Adrenal gland (tissue), 12 donors: Measurements from ENCODE around the gene SCYGR4. TPM values are rescaled to one million over a fixed set of nuclear protein-coding genes. Genes with fewer than 3 reads are reported as not detected.

Experiments used
- DNase-seq, 7 donors: peaks; one replicate each; pipeline ENCODE4 v3.0.0-alpha.2; 2019 to 2020
- H3K27ac ChIP-seq, 5 donors: fragments of 200-600 bp; sonication (generic) in 4 of 5; 1 replicate in 3 of 5; 2 replicates in 2 of 5; pipeline versions ENCODE4 v1.5.1 to v1.8.0; 2016 to 2020; ENCODE audit warnings: mild to moderate bottlenecking in 1 of 5
- H3K27me3 ChIP-seq: fragments of 200-600 bp; 2 replicates; pipeline ENCODE4 v1.8.0; 2021
- H3K36me3 ChIP-seq, 2 donors: fragments of 200-600 bp; replicated peaks in 1 of 2; 1 replicate in 1 of 2; 2 replicates in 1 of 2; pipeline versions ENCODE4 v1.5.1 to v1.8.0; 2018 to 2022
- H3K4me1 ChIP-seq, 2 donors: fragments of 200-600 bp; replicated peaks in 1 of 2; 1 replicate in 1 of 2; 2 replicates in 1 of 2; pipeline versions ENCODE4 v1.5.1 to v1.8.0; 2018 to 2021
- H3K4me3 ChIP-seq, 4 donors: fragments of 200-600 bp; sonication (generic) in 3 of 4; one replicate each; pipeline ENCODE4 v1.5.1; 2016 to 2018
- H3K9me3 ChIP-seq, 3 donors: fragments of 200-600 bp; sonication (generic) in 1 of 3; replicated peaks in 1 of 3; 1 replicate in 2 of 3; 2 replicates in 1 of 3; pipeline versions ENCODE4 v1.5.1 to v1.8.0; 2016 to 2021
- POLR2A ChIP-seq, 2 donors: fragments of 450-650 bp; IDR thresholded peaks; one replicate each; pipeline ENCODE4 v1.6.1; 2017; ENCODE audit warnings: antibody characterized with exemption in 2 of 2, mild to moderate bottlenecking in 2 of 2, moderate library complexity in 1 of 2
- WGBS, 4 donors: extraction: QIAGEN DNeasy Blood & Tissue Kit in 2 of 4; methylation state at CpG; one replicate each; pipeline versions ENCODE4 v1.1.5 to v1.1.7; 2013 to 2017; 5-methylcytosine and 5-hydroxymethylcytosine counted together
- intact Hi-C, 2 donors: fragments of 100-400 bp; cut with DNase I; formaldehyde crosslinking; loops; one replicate each; pipeline versions ENCODE4 v1.14.1 to v1.15.0; 2022 to 2023
- polyA plus RNA-seq, 3 donors: library from polyadenylated mRNA; stranded (reverse); fragments of 200-250 nt in 2 of 3; fragments of 350-450 nt in 1 of 3; fragmentation: Illumina TruSeq in 1 of 3; extraction: RNeasy Lipid Tissue Mini Kit (QIAGEN cat#74804) in 1 of 3; gene quantifications; one replicate each; pipeline ENCODE4 v1.2.3, GENCODE V29; 2013 to 2014
- total RNA-seq, 9 donors: library from RNA; depleted of rRNA in 4 of 9; stranded (reverse); fragments of >200 nt in 4 of 9; fragments of 120-200 nt in 1 of 9; fragmentation: NEBNext Ultra II Directional in 1 of 9; extraction: Animal tissue kit (Norgen Biotek cat#: 25700) in 1 of 9; gene quantifications; one replicate each; pipeline versions ENCODE4 v1.1.0 to v1.2.4, GENCODE V29; 2013 to 2023
- TF ChIP-seq, protein P1 (sequence below), 6 experiments: fragments of 450-650 bp in 4 of 6; fragments of 200-600 bp in 2 of 6; sonication (generic) in 1 of 6; IDR thresholded peaks; 1 replicate in 5 of 6; 2 replicates in 1 of 6; pipeline versions ENCODE4 v1.5.1 to v1.8.0; 2016 to 2021; ENCODE audit warnings: antibody characterized with exemption in 6 of 6, mild to moderate bottlenecking in 2 of 6, moderate library complexity in 1 of 6
- donor health status: healthy with polysubstance abuse.
- donor health status: Bipolar disorder and iron deficiency.
- donor health status: DM: yes; HTN: yes; CAD: no.
- donor health status: DM: no; HTN: no; CAD: no.
- donor health status: DM: no; HTN: no; CAD: no.
- donor health status: DM: yes; HTN: yes; CAD: no.

The SCYGR4 gene
- total and polyA plus RNA-seq, 12 donors: not detected

DNA sequence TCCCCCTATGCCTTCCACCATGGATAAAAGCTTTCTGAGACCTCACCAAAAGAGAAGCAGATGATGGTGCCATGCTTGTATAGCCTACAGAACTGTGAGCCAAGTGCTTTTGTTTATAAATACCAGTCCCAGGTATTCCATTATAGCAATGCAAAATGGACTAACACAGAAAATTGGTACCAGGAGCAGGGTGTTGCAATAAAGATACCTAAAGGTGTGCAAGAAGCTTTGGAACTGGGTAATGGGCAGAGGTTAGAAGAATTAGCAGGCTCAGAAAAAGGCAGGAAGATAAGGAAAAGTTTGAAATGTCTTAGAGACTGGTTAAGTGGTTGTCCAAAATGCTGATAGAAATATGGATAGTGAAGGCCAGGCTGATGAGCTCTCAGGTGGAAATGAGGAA lies 34.9 kb upstream of the SCYGR4 start:
- no peaks in the 10 kb centered on the region for H3K9me3 ChIP-seq
- intact Hi-C loops: no loop called here
- H3K27me3 ChIP-seq: no peaks in the 10 kb centered on the region
- H3K4me3 ChIP-seq: no peak overlapping the region
- no peak overlapping the region for H3K27ac ChIP-seq
- H3K4me1 ChIP-seq: no peaks in the 10 kb centered on the region
- no peak for DNase-seq
- TF ChIP-seq POLR2A (IDR thresholded peaks at IDR 0.05): no peak
- TF ChIP-seq, protein P1, sequence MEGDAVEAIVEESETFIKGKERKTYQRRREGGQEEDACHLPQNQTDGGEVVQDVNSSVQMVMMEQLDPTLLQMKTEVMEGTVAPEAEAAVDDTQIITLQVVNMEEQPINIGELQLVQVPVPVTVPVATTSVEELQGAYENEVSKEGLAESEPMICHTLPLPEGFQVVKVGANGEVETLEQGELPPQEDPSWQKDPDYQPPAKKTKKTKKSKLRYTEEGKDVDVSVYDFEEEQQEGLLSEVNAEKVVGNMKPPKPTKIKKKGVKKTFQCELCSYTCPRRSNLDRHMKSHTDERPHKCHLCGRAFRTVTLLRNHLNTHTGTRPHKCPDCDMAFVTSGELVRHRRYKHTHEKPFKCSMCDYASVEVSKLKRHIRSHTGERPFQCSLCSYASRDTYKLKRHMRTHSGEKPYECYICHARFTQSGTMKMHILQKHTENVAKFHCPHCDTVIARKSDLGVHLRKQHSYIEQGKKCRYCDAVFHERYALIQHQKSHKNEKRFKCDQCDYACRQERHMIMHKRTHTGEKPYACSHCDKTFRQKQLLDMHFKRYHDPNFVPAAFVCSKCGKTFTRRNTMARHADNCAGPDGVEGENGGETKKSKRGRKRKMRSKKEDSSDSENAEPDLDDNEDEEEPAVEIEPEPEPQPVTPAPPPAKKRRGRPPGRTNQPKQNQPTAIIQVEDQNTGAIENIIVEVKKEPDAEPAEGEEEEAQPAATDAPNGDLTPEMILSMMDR (IDR thresholded peaks at IDR 0.05): no peak
- H3K36me3 ChIP-seq: no peaks in the 10 kb centered on the region

DNA sequence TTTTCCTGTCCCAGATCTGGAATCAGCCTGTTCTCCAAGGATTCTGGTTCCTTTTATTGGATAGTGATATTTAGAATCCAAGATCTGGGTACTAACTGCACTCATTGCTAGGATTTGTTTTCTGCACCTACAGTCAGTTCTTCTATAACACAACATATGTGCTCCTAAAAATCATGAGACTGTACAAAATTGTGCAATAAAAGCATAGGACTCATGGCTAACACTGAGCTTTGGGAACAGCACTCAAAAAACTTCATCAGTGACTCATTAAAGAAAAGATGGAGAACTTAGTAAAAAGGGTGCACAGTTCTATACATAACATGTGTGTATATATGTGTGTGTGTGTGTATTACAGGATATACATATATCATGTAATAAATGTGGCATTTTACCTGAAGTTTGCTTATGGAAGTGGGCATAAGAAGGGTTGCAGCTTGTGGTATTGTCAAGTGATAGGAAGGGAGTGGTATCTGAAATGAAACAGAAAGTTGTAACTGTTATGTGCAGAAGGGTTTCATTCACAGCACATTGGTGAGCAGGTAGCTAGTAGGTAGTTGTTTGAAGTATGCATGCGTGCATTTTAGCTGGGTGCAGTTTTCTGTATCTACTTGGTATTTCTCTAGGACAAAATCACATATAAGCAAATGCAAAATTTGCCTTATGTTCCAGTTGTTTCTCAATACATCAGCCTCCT lies 24.5 kb upstream of the SCYGR4 start:
- Histone ChIP-seq H3K4me1 (no peaks in the 10 kb centered on the region), H3K27ac (no peak overlapping the region), H3K9me3 (no peaks in the 10 kb centered on the region), H3K27me3 (peaks cover 10% of the 10 kb centered on the region), H3K36me3 (no peaks in the 10 kb centered on the region), H3K4me3 (no peak overlapping the region)
- no peak for DNase-seq
- intact Hi-C loops: no loop called here
- 63 to 90% (median 85%) methylated on average over 1 of the region's 1 CpG for WGBS, 4 donors
- TF ChIP-seq, protein P1 (IDR thresholded peaks at IDR 0.05): no peak
- TF ChIP-seq POLR2A (IDR thresholded peaks at IDR 0.05): no peak

DNA sequence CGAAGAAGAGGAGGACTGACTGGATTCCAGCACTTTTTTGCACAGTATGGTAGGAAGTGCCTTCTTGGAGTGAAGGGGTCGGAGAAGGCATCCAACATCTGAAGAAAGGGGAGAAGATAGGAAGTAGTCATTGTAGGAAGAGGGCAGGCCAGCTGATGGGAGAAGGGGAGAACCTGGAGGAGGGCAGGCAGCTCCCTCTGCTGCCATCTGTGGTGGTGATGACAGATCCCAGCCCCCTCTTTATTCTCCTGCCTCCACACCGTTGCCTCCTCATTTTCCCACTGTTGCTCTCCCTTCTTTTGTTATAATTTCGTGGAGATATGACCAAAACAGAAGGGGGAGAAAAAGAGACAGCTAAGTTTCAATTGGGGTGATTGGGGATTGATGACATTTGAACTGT lies 21.5 kb upstream of the SCYGR4 start:
- no peaks in the 10 kb centered on the region for H3K9me3 ChIP-seq
- DNase-seq: no peak
- intact Hi-C loops: no loop called here
- no peaks in the 10 kb centered on the region for H3K4me1 ChIP-seq
- no peaks in the 10 kb centered on the region for H3K36me3 ChIP-seq
- H3K27ac ChIP-seq: no peak overlapping the region
- no peak for TF ChIP-seq POLR2A (IDR thresholded peaks at IDR 0.05)
- TF ChIP-seq, protein P1 (IDR thresholded peaks at IDR 0.05): no peak
- WGBS, 4 donors: 57 to 67% (median 62%) methylated on average over 3 to 4 of the region's 4 CpGs
- H3K4me3 ChIP-seq: no peak overlapping the region
- H3K27me3 ChIP-seq: peaks cover 5% of the 10 kb centered on the region

DNA sequence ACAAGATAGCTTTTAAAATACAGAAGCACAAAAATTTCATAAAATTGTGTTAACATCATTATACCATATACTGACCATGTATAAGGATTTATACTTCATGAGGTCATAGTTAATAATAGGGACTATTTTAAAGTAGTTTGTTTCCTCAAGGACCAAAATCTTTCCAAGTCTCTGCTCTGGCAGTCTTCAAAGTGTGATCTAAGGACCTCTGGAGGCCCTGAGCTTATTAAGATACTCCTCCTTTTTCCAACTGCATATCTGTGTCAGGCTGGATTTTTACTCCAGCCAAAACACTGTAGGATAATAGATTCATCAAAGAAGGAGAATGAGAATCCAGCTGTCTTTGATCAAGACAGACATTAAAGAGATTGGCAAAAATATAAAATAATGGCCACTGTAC lies 20.3 kb upstream of the SCYGR4 start:
- H3K27me3 ChIP-seq: no peaks in the 10 kb centered on the region
- H3K9me3 ChIP-seq: no peaks in the 10 kb centered on the region
- H3K36me3 ChIP-seq: no peaks in the 10 kb centered on the region
- intact Hi-C loops: no loop called here
- no peak for TF ChIP-seq POLR2A (IDR thresholded peaks at IDR 0.05)
- TF ChIP-seq, protein P1 (IDR thresholded peaks at IDR 0.05): no peak
- no peaks in the 10 kb centered on the region for H3K4me1 ChIP-seq
- no peak for DNase-seq
- H3K27ac ChIP-seq: no peak overlapping the region
- no peak overlapping the region for H3K4me3 ChIP-seq
